Measurements from ENCODE around the gene ZNF280B. TPM values are rescaled to one million over a fixed set of nuclear protein-coding genes. Genes with fewer than 3 reads are reported as not detected.

The ZNF280B gene
- polyA plus RNA-seq, 3 donors = 0.04 TPM; not detected in 2

DNA sequence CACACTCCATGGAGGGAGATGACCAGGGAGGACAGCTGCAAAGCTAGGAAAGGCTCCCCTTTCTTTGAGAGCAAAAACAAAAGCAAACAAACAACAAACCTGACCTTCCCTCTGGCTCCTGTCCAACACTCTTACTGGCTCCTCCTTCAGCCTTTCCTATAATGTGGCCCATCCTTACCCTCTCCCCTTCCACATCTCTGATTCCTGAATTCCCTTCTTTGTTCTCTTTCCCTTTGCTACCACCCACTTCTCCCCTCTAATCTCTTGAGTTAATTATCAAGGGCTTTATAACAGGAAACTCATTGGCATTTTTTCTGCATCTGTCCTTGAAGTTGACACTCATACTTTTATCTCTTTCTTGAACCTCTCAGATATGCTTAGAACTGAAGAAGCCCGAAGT, 56.3 kb downstream of the ZNF280B start:
- 86% methylated on average over 1 of the region's 1 CpG for WGBS (ENCODE audit: insufficient coverage)
- no peak overlapping the region for H2AFZ ChIP-seq (ENCODE audit: insufficient read depth, low read depth, low read length, poor library complexity, severe bottlenecking)
- no peak overlapping the region for H3K9ac ChIP-seq (ENCODE audit: insufficient read depth, low read length, poor library complexity, severe bottlenecking)
- no peak overlapping the region for H3K4me2 ChIP-seq (replicated peaks; ENCODE audit: extremely low read depth, low read length, poor library complexity, severe bottlenecking)
- peaks cover 5% of the 10 kb centered on the region in 2 donors for H3K4me1 ChIP-seq (ENCODE audit: control insufficient read depth in 1 of 2, insufficient read depth in 2 of 2, low read length in 2 of 2)
- H3K27ac ChIP-seq (ENCODE audit: low read depth in 1 of 2, low read length in 2 of 2) = no peak overlapping the region
- DNase-seq = no peak
- H3K27me3 ChIP-seq (ENCODE audit: control insufficient read depth in 2 of 2, insufficient read depth in 2 of 2, low read length in 2 of 2) = peaks cover 0 to 3% of the 10 kb centered on the region in 2 donors
- H3K36me3 Mint-ChIP-seq = no peaks in the 10 kb centered on the region
- peaks cover 5 to 29% (median 6%) of the 10 kb centered on the region in 3 donors for H3K27me3 Mint-ChIP-seq (ENCODE audit: low read depth in 3 of 3)
- H3K36me3 ChIP-seq (replicated peaks in 1 of 2; ENCODE audit: control insufficient read depth in 1 of 2, insufficient read depth in 2 of 2, low read length in 2 of 2) = no peaks in the 10 kb centered on the region
- H3K9me3 ChIP-seq (replicated peaks in 1 of 2; ENCODE audit: control insufficient read depth in 1 of 2, insufficient read depth in 1 of 2, low read length in 2 of 2) = peaks cover 22 to 23% of the 10 kb centered on the region in 2 donors
- H3K79me2 ChIP-seq (ENCODE audit: insufficient read depth, low read length) = no peaks in the 10 kb centered on the region
- peaks cover 9% of the 10 kb centered on the region for H3K4me1 Mint-ChIP-seq
- H3K4me3 Mint-ChIP-seq = no peak overlapping the region
- TF ChIP-seq, protein P1, sequence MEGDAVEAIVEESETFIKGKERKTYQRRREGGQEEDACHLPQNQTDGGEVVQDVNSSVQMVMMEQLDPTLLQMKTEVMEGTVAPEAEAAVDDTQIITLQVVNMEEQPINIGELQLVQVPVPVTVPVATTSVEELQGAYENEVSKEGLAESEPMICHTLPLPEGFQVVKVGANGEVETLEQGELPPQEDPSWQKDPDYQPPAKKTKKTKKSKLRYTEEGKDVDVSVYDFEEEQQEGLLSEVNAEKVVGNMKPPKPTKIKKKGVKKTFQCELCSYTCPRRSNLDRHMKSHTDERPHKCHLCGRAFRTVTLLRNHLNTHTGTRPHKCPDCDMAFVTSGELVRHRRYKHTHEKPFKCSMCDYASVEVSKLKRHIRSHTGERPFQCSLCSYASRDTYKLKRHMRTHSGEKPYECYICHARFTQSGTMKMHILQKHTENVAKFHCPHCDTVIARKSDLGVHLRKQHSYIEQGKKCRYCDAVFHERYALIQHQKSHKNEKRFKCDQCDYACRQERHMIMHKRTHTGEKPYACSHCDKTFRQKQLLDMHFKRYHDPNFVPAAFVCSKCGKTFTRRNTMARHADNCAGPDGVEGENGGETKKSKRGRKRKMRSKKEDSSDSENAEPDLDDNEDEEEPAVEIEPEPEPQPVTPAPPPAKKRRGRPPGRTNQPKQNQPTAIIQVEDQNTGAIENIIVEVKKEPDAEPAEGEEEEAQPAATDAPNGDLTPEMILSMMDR (IDR thresholded peaks at IDR 0.05) = no peak
- no peaks in the 10 kb centered on the region for H4K20me1 ChIP-seq (ENCODE audit: insufficient read depth, low read length)
- intact Hi-C loops (cut with micrococcal nuclease) = no loop called here
- H3K9me3 Mint-ChIP-seq = peaks cover 19 to 40% (median 26%) of the 10 kb centered on the region in 7 donors
- H3K4me3 ChIP-seq (replicated peaks in 1 of 3; ENCODE audit: low read depth in 2 of 3, low read length in 3 of 3) = no peak overlapping the region
- no peak overlapping the region for H3K27ac Mint-ChIP-seq

DNA sequence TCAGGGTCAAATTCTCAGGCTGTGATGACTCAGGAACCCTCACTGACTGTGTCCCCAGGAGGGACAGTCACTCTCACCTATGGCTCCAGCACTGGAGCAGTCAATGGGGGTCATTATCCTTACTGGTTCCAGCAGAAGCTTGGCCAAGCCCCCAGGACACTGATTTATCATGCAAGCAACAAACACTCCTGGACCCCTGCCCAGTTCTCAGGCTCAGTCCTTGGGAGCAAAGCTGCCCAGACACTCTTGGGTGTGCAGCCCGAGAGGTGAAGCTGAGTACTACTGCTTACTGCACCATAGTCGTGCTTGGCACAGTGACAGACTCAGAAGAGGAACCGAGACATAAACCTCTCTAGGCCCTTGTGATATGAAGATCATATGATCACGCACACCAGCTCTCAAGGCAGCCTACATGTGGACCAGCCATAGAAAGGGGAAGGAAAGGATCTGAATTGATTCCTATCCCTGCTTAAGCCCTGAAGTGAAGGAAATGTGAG, 58.2 kb downstream of the ZNF280B start:
- WGBS (ENCODE audit: insufficient coverage) = 3% methylated on average over 3 of the region's 4 CpGs
- Histone ChIP-seq H3K27ac (ENCODE audit: low read depth in 1 of 2, low read length in 2 of 2) (no peak overlapping the region), H3K4me1 (ENCODE audit: control insufficient read depth in 1 of 2, insufficient read depth in 2 of 2, low read length in 2 of 2) (peaks cover 5% of the 10 kb centered on the region in 2 donors), H3K79me2 (ENCODE audit: insufficient read depth, low read length) (no peaks in the 10 kb centered on the region), H4K20me1 (ENCODE audit: insufficient read depth, low read length) (no peaks in the 10 kb centered on the region), H3K36me3 (replicated peaks in 1 of 2; ENCODE audit: control insufficient read depth in 1 of 2, insufficient read depth in 2 of 2, low read length in 2 of 2) (no peaks in the 10 kb centered on the region), H3K4me3 (replicated peaks in 1 of 3; ENCODE audit: low read depth in 2 of 3, low read length in 3 of 3) (no peak overlapping the region), H3K4me2 (replicated peaks; ENCODE audit: extremely low read depth, low read length, poor library complexity, severe bottlenecking) (no peak overlapping the region), H2AFZ (ENCODE audit: insufficient read depth, low read depth, low read length, poor library complexity, severe bottlenecking) (no peak overlapping the region), H3K27me3 (ENCODE audit: control insufficient read depth in 2 of 2, insufficient read depth in 2 of 2, low read length in 2 of 2) (peaks cover 0 to 3% of the 10 kb centered on the region in 2 donors), H3K9ac (ENCODE audit: insufficient read depth, low read length, poor library complexity, severe bottlenecking) (no peak overlapping the region), H3K9me3 (replicated peaks in 1 of 2; ENCODE audit: control insufficient read depth in 1 of 2, insufficient read depth in 1 of 2, low read length in 2 of 2) (peaks cover 15 to 22% of the 10 kb centered on the region in 2 donors)
- Mint-ChIP-seq H3K27me3 (ENCODE audit: low read depth in 3 of 3) (peaks cover 3 to 35% (median 5%) of the 10 kb centered on the region in 3 donors), H3K4me3 (no peak overlapping the region), H3K27ac (no peak overlapping the region), H3K4me1 (peaks cover 9% of the 10 kb centered on the region), H3K36me3 (no peaks in the 10 kb centered on the region), H3K9me3 (peaks cover 15 to 32% (median 21%) of the 10 kb centered on the region in 7 donors)
- DNase-seq = peak; percentile 67 to 77 (median 68)
- TF ChIP-seq, protein P1 (IDR thresholded peaks at IDR 0.05) = no peak
- intact Hi-C loops (cut with micrococcal nuclease) = no loop called here

All from CD14-positive monocyte (primary cell).